ENCODE data around the gene ADIRF. TPM values are rescaled to one million over a fixed set of nuclear protein-coding genes. Genes with fewer than 3 reads are reported as not detected.
"Not testable (repeated sequence)": the region's sequence is repeated elsewhere in the genome, so short reads cannot be mapped to it uniquely, and the experiment has no call there.

The ADIRF gene
- polyA plus RNA-seq, 1 donor (not counting 4 experiments of a cell fraction or from before 2014, with no cell fraction given): 157 TPM

DNA sequence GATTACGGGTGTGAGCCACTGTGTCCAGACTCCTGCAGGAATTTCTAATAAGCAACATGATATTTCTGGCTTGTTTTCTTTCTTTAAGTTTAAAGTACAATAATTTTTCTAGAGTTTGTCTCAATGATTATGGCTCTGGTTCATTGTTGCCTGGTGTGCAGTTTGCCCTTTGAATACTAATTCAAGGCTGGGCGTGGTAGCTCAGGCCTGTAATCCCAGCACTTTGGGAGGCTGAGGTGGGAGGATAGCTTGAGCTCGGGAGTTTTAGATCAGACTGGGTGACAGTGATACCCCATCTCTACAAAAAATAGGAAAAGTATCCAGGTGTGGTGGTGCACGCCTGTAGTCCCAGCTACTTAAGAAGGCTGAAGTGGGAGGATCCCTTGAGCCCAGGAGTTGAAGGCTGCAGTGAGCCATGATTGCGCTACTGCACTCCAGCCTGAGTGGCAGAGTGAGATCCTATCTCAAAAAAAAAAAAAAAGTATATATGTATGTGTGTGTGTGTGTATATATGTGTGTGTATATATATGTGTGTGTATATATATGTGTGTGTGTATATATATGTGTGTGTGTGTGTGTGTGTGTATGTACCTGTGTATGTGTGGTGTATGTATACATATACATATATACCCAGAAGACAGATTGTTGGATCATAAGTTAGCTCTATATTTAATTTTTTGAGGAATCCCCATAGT, 8.2 kb downstream of the ADIRF start:
- Histone ChIP-seq H3K4me3 (ENCODE audit: control insufficient read depth in 2 of 3, extremely low read depth in 1 of 3, insufficient read depth in 2 of 3, low read depth in 1 of 3, low read length in 3 of 3) (no peak overlapping the region), H3K9me1 (ENCODE audit: control insufficient read depth, extremely low read depth, insufficient read depth, low read length) (no peaks in the 10 kb centered on the region), H3K4me1 (ENCODE audit: control insufficient read depth, extremely low read depth, insufficient read depth, low read length) (peaks cover 47% of the 10 kb centered on the region), H3K27ac (ENCODE audit: control insufficient read depth, insufficient read depth, low read length) (no peak overlapping the region), H3K4me2 (ENCODE audit: control insufficient read depth, extremely low read depth, insufficient read depth, low read depth, low read length) (no peak overlapping the region), H3K36me3 (ENCODE audit: control insufficient read depth in 2 of 2, extremely low read depth in 1 of 2, insufficient read depth in 2 of 2, low read length in 2 of 2) (no peaks in the 10 kb centered on the region), H3K9ac (ENCODE audit: control insufficient read depth, extremely low read depth, insufficient read depth, low read length) (no peak overlapping the region), H3K9me3 (ENCODE audit: control insufficient read depth, low read depth, low read length) (no peaks in the 10 kb centered on the region), H2AFZ (ENCODE audit: control insufficient read depth, low read length) (no peak overlapping the region), H3K27me3 (ENCODE audit: control insufficient read depth, extremely low read depth, insufficient read depth, low read length) (no peaks in the 10 kb centered on the region), H4K20me1 (ENCODE audit: control insufficient read depth, extremely low read depth, insufficient read depth, low read length) (no peaks in the 10 kb centered on the region), H3K79me2 (ENCODE audit: control insufficient read depth, insufficient read depth, low read length) (no peaks in the 10 kb centered on the region)
- TF ChIP-seq CTCF (optimal IDR thresholded peaks at IDR 0.05 in 1 of 3, IDR thresholded peaks at IDR 0.05 in 1 of 3, conservative IDR thresholded peaks at IDR 0.05 in 1 of 3; ENCODE audit: extremely low read depth in 1 of 3, insufficient read depth in 2 of 3, low read length in 3 of 3) (no peak), EZH2 (IDR thresholded peaks at IDR 0.05; ENCODE audit: low read length) (no peak)
- FAIRE-seq (no peak), DNase-seq (ENCODE audit: low read depth, low spot score) (no peak)
- dilution Hi-C loops (cut with MboI; ENCODE audit: extremely low pct_ligation_motif_present, low sequenced_read_pairs): no loop called here

GRCh38 chr10:86978457-86978856, 10.2 kb downstream of the ADIRF start:
- H3K9me3 ChIP-seq (ENCODE audit: control insufficient read depth, low read depth, low read length); H4K20me1 ChIP-seq (ENCODE audit: control insufficient read depth, extremely low read depth, insufficient read depth, low read length); H3K79me2 ChIP-seq (ENCODE audit: control insufficient read depth, insufficient read depth, low read length); H3K4me2 ChIP-seq (ENCODE audit: control insufficient read depth, extremely low read depth, insufficient read depth, low read depth, low read length); H3K27ac ChIP-seq (ENCODE audit: control insufficient read depth, insufficient read depth, low read length); H3K9me1 ChIP-seq (ENCODE audit: control insufficient read depth, extremely low read depth, insufficient read depth, low read length); H3K9ac ChIP-seq (ENCODE audit: control insufficient read depth, extremely low read depth, insufficient read depth, low read length); H2AFZ ChIP-seq (ENCODE audit: control insufficient read depth, low read length); DNase-seq (ENCODE audit: low read depth, low spot score); H3K4me3 ChIP-seq (ENCODE audit: control insufficient read depth in 2 of 3, extremely low read depth in 1 of 3, insufficient read depth in 2 of 3, low read depth in 1 of 3, low read length in 3 of 3); H3K27me3 ChIP-seq (ENCODE audit: control insufficient read depth, extremely low read depth, insufficient read depth, low read length); dilution Hi-C loops (cut with MboI; ENCODE audit: extremely low pct_ligation_motif_present, low sequenced_read_pairs); FAIRE-seq; H3K36me3 ChIP-seq (ENCODE audit: control insufficient read depth in 2 of 2, extremely low read depth in 1 of 2, insufficient read depth in 2 of 2, low read length in 2 of 2): not testable (repeated sequence)
- peaks cover 28% of the 10 kb centered on the region for H3K4me1 ChIP-seq (ENCODE audit: control insufficient read depth, extremely low read depth, insufficient read depth, low read length)
